T47D (cell line): ENCODE data around the gene LSM4.

ENCODE experiments used
- DNase-seq, 2 experiments: peaks; one replicate each; pipeline versions ENCODE4 v3.0.0 to v3.0.0-alpha.2; 2011 to 2012; ENCODE audit warnings: low read depth in 1 of 2, low spot score in 1 of 2
- JUND ChIP-seq: IDR thresholded peaks from 2 replicates; pipeline ENCODE4 v1.6.1; 2012; ENCODE audit warnings: low read depth
- in situ Hi-C: cut with HindIII; loops from 2 replicates; pipeline ENCODE4 v1.10.0; 2016; ENCODE audit warnings: low sequenced_read_pairs, low pct_unique_long_range_greater_than_20kb

The LSM4 gene

GRCh38 chr19:18304458-18305310 is 18.2 kb downstream of the LSM4 start:
- TF ChIP-seq JUND = no peak
- DNase-seq = no peak
- in situ Hi-C loops = no loop called here

DNA sequence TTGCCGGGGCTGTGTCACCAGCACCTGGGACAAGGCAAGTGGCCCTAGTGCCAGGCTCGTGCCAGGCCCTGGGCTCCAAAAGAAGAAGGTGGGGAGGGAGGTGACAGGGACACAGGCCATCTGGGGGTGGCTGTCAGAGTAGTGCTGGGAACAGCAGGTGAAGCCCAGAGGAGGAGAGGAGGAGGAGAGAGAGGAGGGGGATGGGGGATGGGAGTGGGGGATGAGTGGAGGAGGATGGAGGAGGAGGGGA is 18.7 kb downstream of the LSM4 start:
- TF ChIP-seq JUND = no peak
- in situ Hi-C loops = no loop called here
- no peak for DNase-seq

DNA sequence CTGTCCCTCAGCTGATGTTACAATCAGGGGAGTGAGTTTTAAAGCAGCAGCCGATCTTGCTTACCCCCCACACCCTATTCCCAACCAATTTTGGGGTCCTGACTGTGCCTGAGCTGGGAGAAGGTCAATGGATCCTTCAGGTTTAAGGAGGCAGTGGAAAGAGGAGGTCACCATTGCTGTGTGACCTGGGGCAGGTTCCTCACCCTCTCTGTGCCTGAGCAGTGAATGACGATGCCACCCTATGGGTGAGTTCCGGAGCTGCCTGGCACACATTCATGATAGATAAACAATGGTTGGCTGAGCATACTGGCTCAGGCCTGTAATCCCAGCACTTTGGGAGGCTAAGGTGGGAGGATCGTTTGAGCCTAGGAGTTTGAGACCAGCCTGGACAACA is 21.2 kb downstream of the LSM4 start:
- in situ Hi-C loops = no loop called here
- no peak for DNase-seq
- no peak for TF ChIP-seq JUND

- peak in 1 of 2 experiments; percentile 58 for DNase-seq
These were observed 21.8 kb downstream of the LSM4 start for GRCh38 chr19:18300930-18301717.

DNA sequence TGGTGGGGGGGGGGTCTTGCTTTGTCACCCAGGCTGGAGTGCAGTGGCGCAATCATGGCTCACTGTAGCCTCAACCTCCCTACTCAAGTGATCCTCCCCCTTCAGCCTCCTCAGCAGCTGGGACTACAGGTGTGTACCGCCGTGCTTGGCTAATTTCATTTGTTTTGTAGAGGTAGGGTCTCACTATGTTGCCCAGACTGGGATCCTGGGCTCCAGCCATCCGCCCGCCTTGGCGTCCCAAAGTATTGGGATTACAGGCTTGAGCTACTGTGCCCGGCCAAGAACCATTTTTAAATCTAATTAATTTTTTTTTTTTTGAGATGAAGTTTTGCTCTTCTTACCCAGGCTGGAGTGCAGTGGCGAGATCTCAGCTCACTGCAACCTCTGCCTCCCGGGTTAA is 23.2 kb downstream of the LSM4 start:
- in situ Hi-C loops = no loop called here
- no peak for TF ChIP-seq JUND
- no peak for DNase-seq

More at GRCh38 chr19:18300930-18301717, 21.8 kb downstream of the LSM4 start:
- in situ Hi-C loops = no loop called here
- TF ChIP-seq JUND = no peak

DNA sequence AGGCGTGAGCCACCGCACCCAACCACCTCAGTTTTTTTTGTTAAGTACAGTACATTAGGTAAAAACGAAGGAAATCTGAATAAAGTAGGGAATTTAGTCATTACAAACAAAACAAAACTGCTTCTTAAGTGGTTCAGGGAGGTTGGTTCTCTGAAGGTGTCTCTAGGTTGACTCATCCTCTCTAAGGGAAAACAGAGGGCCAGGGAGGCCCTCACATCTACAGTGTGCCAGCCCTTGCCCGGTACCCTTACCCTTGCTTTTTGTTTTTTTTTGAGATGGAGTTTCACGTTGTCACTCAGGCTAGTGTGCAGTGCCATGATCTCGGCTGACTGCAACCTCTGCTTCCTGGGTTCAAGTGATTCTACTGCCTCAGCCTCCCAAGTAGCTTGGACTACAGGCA is 24.3 kb downstream of the LSM4 start:
- in situ Hi-C loops = no loop called here
- TF ChIP-seq JUND = no peak
- DNase-seq = no peak

- no peak for TF ChIP-seq JUND
- in situ Hi-C loops = no loop called here
- DNase-seq = no peak
These were observed 25.6 kb downstream of the LSM4 start for GRCh38 chr19:18297308-18297707.

- in situ Hi-C loops = no loop called here
- no peak for TF ChIP-seq JUND
- no peak for DNase-seq
These were observed 27.8 kb downstream of the LSM4 start for GRCh38 chr19:18295034-18295451.

DNA sequence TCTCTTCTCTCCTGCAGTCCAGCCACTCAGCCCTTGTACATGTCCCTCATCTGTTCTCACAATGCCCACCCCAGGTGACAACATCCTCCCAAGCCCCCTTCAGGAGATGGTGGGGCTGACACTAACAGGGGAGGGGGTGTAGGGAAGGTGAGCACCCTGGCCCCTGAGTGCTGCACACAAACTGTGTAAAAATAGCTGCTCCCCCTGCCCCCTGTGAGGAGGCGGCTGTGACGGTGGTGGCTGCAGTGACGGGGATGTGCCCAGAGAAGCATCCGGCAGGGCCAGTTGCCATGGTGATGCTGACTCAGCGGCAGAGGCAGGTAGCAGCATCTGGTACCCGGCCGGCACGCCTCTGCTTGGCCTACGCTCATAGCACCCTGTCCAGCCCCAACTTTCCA is 28.4 kb downstream of the LSM4 start:
- in situ Hi-C loops = no loop called here
- TF ChIP-seq JUND = no peak
- DNase-seq = no peak

- no peak for TF ChIP-seq JUND
- DNase-seq = no peak
- in situ Hi-C loops = no loop called here
These were observed 29.0 kb downstream of the LSM4 start for GRCh38 chr19:18293642-18294466.

- in situ Hi-C loops = no loop called here
- no peak for TF ChIP-seq JUND
- DNase-seq = peak; percentile 45 to 69
These were observed 29.9 kb downstream of the LSM4 start for GRCh38 chr19:18292810-18293641.

- peak; percentile 33 to 64 for DNase-seq
- no peak for TF ChIP-seq JUND
- in situ Hi-C loops = no loop called here
These were observed 30.4 kb downstream of the LSM4 start for GRCh38 chr19:18292462-18292809.
